T-helper 2 cell treated with Interferon-gamma antibody and Interleukin-4, amounts not matched to agents 5 μg/mL and 100 μg/mL, for 36 hours (primary cell): ENCODE results near the gene PCDHGA5.
"Not testable (repeated sequence)": the region's sequence is repeated elsewhere in the genome, so short reads cannot be mapped to it uniquely, and the experiment has no call there.

Experiments
- DNase-seq: peaks from one replicate; pipeline ENCODE4 v3.0.0; 2021; ENCODE audit warnings: low spot score
- H3K27ac Mint-ChIP-seq: one replicate; pipeline ENCODE4 v1.8.0; 2021; ENCODE audit warnings: mild to moderate bottlenecking, mixed read lengths
- H3K27me3 Mint-ChIP-seq: one replicate; pipeline ENCODE4 v1.8.0; 2021; ENCODE audit warnings: low read depth, mixed read lengths
- H3K36me3 Mint-ChIP-seq: one replicate; pipeline ENCODE4 v1.8.0; 2021; ENCODE audit warnings: low read depth, mixed read lengths
- H3K4me1 Mint-ChIP-seq: one replicate; pipeline ENCODE4 v1.8.0; 2021; ENCODE audit warnings: low read depth, mixed read lengths
- H3K4me3 Mint-ChIP-seq: one replicate; pipeline ENCODE4 v1.8.0; 2022; ENCODE audit warnings: mild to moderate bottlenecking, moderate library complexity, mixed read lengths
- H3K9me3 Mint-ChIP-seq: one replicate; pipeline ENCODE4 v1.8.0; 2021; ENCODE audit warnings: mixed read lengths

Gene PCDHGA5

GRCh38 chr5:141409598-141410306 is 45.8 kb downstream of the PCDHGA5 start:
- Mint-ChIP-seq H3K9me3 (peaks cover 11% of the 10 kb centered on the region), H3K4me3 (no peak overlapping the region), H3K27me3 (peaks cover 49% of the 10 kb centered on the region), H3K36me3 (peaks cover 8% of the 10 kb centered on the region), H3K4me1 (peaks cover 13% of the 10 kb centered on the region), H3K27ac (no peak overlapping the region)
- DNase-seq, result no peak

GRCh38 chr5:141411575-141411974 is 47.6 kb downstream of the PCDHGA5 start:
- Mint-ChIP-seq H3K9me3 (peaks cover 15% of the 10 kb centered on the region), H3K4me1 (peaks cover 13% of the 10 kb centered on the region), H3K36me3 (peaks cover 8% of the 10 kb centered on the region), H3K4me3 (no peak overlapping the region), H3K27me3 (peaks cover 57% of the 10 kb centered on the region), H3K27ac (no peak overlapping the region)
- no peak for DNase-seq

GRCh38 chr5:141412854-141413539 is 49.0 kb downstream of the PCDHGA5 start, which contains the start of gene PCDHGA10:
PCDHGA10 (plus strand) TSS chr5:141412987; CDS start chr5:141413176, 189 bp downstream.
- peak within 1 kb of the TSS; percentile 82 for H3K4me3 Mint-ChIP-seq
- H3K36me3 Mint-ChIP-seq, result peaks cover 8% of the 10 kb centered on the region
- peaks cover 15% of the 10 kb centered on the region for H3K4me1 Mint-ChIP-seq
- DNase-seq, result peak; percentile 42
- peaks cover 17% of the 10 kb centered on the region for H3K9me3 Mint-ChIP-seq
- H3K27ac Mint-ChIP-seq, result no peak within 1 kb of the TSS
- peaks cover 55% of the 10 kb centered on the region for H3K27me3 Mint-ChIP-seq

GRCh38 chr5:141413540-141414069 is 49.6 kb downstream of the PCDHGA5 start:
- Mint-ChIP-seq H3K27ac (no peak overlapping the region), H3K36me3 (peaks cover 8% of the 10 kb centered on the region), H3K27me3 (peaks cover 57% of the 10 kb centered on the region), H3K4me3 (peak overlapping the region; percentile 82), H3K9me3 (peaks cover 22% of the 10 kb centered on the region), H3K4me1 (peaks cover 15% of the 10 kb centered on the region)
- no peak for DNase-seq

- Mint-ChIP-seq H3K4me1 (peaks cover 15% of the 10 kb centered on the region), H3K4me3 (peak overlapping the region; percentile 82), H3K9me3 (peaks cover 20% of the 10 kb centered on the region), H3K27me3 (peaks cover 56% of the 10 kb centered on the region)
- not testable (repeated sequence) for H3K36me3 Mint-ChIP-seq, DNase-seq, H3K27ac Mint-ChIP-seq
These were observed 50.7 kb downstream of the PCDHGA5 start for GRCh38 chr5:141414548-141415274.

- H3K27ac Mint-ChIP-seq, DNase-seq, H3K36me3 Mint-ChIP-seq: not testable (repeated sequence)
- H3K27me3 Mint-ChIP-seq, result peaks cover 57% of the 10 kb centered on the region
- H3K9me3 Mint-ChIP-seq, result peaks cover 22% of the 10 kb centered on the region
- peak overlapping the region; percentile 7 for H3K4me3 Mint-ChIP-seq
- H3K4me1 Mint-ChIP-seq, result peaks cover 15% of the 10 kb centered on the region
These were observed 51.3 kb downstream of the PCDHGA5 start for GRCh38 chr5:141415275-141415618.
